H1 (cell line): ENCODE results near the gene EEIG1. TPM values are rescaled to one million over a fixed set of nuclear protein-coding genes. Genes with fewer than 3 reads are reported as not detected.

Experiments
- CTCF ChIA-PET: fragments of 300-600 bp; sonication (Branson Sonifier 250); formaldehyde crosslinking; loops from one replicate; lab custom pipeline; 2021; ENCODE audit not compliant: partially characterized antibody; lab: Charles Lee
- POLR2A ChIA-PET: fragments of 300-600 bp; sonication (Branson Sonifier 250); formaldehyde crosslinking; loops from one replicate; lab custom pipeline; 2021; ENCODE audit warnings: inconsistent platforms; ENCODE audit not compliant: partially characterized antibody; lab: Charles Lee
- DNase-seq, 2 experiments: peaks; one replicate each; pipeline versions ENCODE4 v3.0.0 to v3.0.0-alpha.2; 2010 to 2022; ENCODE audit warnings: low spot score in 2 of 2, low read depth in 1 of 2, mixed read lengths in 1 of 2
- FAIRE-seq: peaks from 2 replicates; lab custom pipeline; 2011; peaks lifted over from hg19 to GRCh38; lab: Jason Lieb, UNC
- H2AFZ ChIP-seq: 2 replicates; pipeline ENCODE4 v1.8.1; 2012; ENCODE audit warnings: low read length, inconsistent platforms
- H2AK5ac ChIP-seq: 2 replicates; pipeline ENCODE4 v1.6.1; 2013; ENCODE audit warnings: low read depth, low read length
- H2BK120ac ChIP-seq: replicated peaks from 2 replicates; pipeline ENCODE3; 2013; ENCODE audit warnings: low read depth, low read length, inconsistent platforms
- H2BK12ac ChIP-seq: 2 replicates; pipeline ENCODE4 v1.6.1; 2013; ENCODE audit warnings: low read depth, low read length
- H2BK15ac ChIP-seq: 2 replicates; pipeline ENCODE4 v1.6.1; 2013; ENCODE audit warnings: low read length
- H2BK20ac ChIP-seq: 2 replicates; pipeline ENCODE4 v1.6.1; 2013; ENCODE audit warnings: low read length
- H2BK5ac ChIP-seq: 2 replicates; pipeline ENCODE4 v1.6.1; 2013; ENCODE audit warnings: low read depth, low read length
- H3K14ac ChIP-seq: 2 replicates; pipeline ENCODE4 v1.6.1; 2013; ENCODE audit warnings: inconsistent platforms; ENCODE audit not compliant: insufficient read length
- H3K18ac ChIP-seq: 2 replicates; pipeline ENCODE4 v1.6.1; 2013; ENCODE audit warnings: low read length; ENCODE audit errors: extremely low read depth
- H3K23ac ChIP-seq: 2 replicates; pipeline ENCODE4 v1.6.1; 2013; ENCODE audit warnings: inconsistent platforms; ENCODE audit not compliant: insufficient read length
- H3K23me2 ChIP-seq: 2 replicates; pipeline ENCODE4 v1.6.1; 2013; ENCODE audit warnings: low read depth, low read length
- H3K27ac ChIP-seq: 2 replicates; pipeline ENCODE4 v1.6.1; 2011; ENCODE audit warnings: low read depth, low read length, inconsistent platforms
- H3K27me3 ChIP-seq, 4 experiments: replicated peaks in 1 of 4; 1 replicate in 1 of 4; 2 replicates in 3 of 4; pipeline versions ENCODE4 v1.6.1 to v1.8.1; 2011 to 2013; ENCODE audit warnings: low read length in 3 of 4, mild to moderate bottlenecking in 3 of 4, inconsistent platforms in 2 of 4, mixed read lengths in 2 of 4, moderate library complexity in 1 of 4; ENCODE audit not compliant: control insufficient read depth in 3 of 4, insufficient read depth in 3 of 4; ENCODE audit errors: extremely low read depth in 1 of 4
- H3K36me3 ChIP-seq, 4 experiments: 2 replicates each; pipeline versions ENCODE4 v1.6.1 to v1.8.1; 2011 to 2013; ENCODE audit warnings: mild to moderate bottlenecking in 4 of 4, low read length in 3 of 4, moderate library complexity in 2 of 4, control low read depth in 1 of 4, inconsistent platforms in 1 of 4; ENCODE audit not compliant: insufficient read depth in 4 of 4, control insufficient read depth in 2 of 4
- H3K4ac ChIP-seq: replicated peaks from 2 replicates; pipeline ENCODE3; 2013; ENCODE audit warnings: low read length, low read depth, mixed read lengths, inconsistent platforms; ENCODE audit not compliant: insufficient read length
- H3K4me1 ChIP-seq, 4 experiments: replicated peaks in 1 of 4; 1 replicate in 1 of 4; 2 replicates in 3 of 4; pipeline versions ENCODE4 v1.6.1 to v1.8.1; 2011 to 2013; ENCODE audit warnings: low read length in 3 of 4, inconsistent platforms in 2 of 4, mixed read lengths in 1 of 4; ENCODE audit not compliant: insufficient read depth in 4 of 4, control insufficient read depth in 3 of 4
- H3K4me2 ChIP-seq, 2 experiments: 2 replicates each; pipeline versions ENCODE4 v1.6.1 to v1.8.1; 2011 to 2013; ENCODE audit warnings: low read depth in 2 of 2, low read length in 2 of 2, control low read depth in 1 of 2, inconsistent platforms in 1 of 2, mild to moderate bottlenecking in 1 of 2; ENCODE audit not compliant: insufficient read depth in 1 of 2
- H3K4me3 ChIP-seq, 4 experiments: fragments of 200-600, 300-600 bp in 1 of 4; sonication (generic), shearing (Covaris generic), sonication (Bioruptor Twin) in 1 of 4; 2 replicates each; pipeline versions ENCODE4 v1.5.1 to v1.8.1; 2011 to 2016; ENCODE audit warnings: low read length in 4 of 4, low read depth in 3 of 4, control low read depth in 2 of 4, inconsistent platforms in 2 of 4, mild to moderate bottlenecking in 2 of 4, mixed read lengths in 1 of 4, moderate library complexity in 1 of 4; ENCODE audit not compliant: insufficient read depth in 2 of 4; ENCODE audit errors: extremely low read depth in 1 of 4
- H3K56ac ChIP-seq: replicated peaks from 2 replicates; pipeline ENCODE3; 2013; ENCODE audit warnings: low read depth, mild to moderate bottlenecking, mixed read lengths, low read length, inconsistent platforms; ENCODE audit not compliant: insufficient read length
- H3K79me1 ChIP-seq: 2 replicates; pipeline ENCODE4 v1.6.1; 2013; ENCODE audit warnings: low read depth, low read length, control low read depth
- H3K79me2 ChIP-seq, 2 experiments: 2 replicates each; pipeline versions ENCODE4 v1.6.1 to v1.8.1; 2012 to 2013; ENCODE audit warnings: low read length in 2 of 2, mild to moderate bottlenecking in 2 of 2, inconsistent platforms in 1 of 2; ENCODE audit not compliant: insufficient read depth in 2 of 2, control insufficient read depth in 1 of 2
- H3K9ac ChIP-seq, 4 experiments: replicated peaks in 1 of 4; 1 replicate in 1 of 4; 2 replicates in 3 of 4; pipeline versions ENCODE4 v1.6.1 to v1.8.1; 2011 to 2013; ENCODE audit warnings: low read depth in 3 of 4, low read length in 3 of 4, control low read depth in 2 of 4, mild to moderate bottlenecking in 2 of 4, moderate library complexity in 2 of 4, inconsistent platforms in 1 of 4; ENCODE audit errors: extremely low read depth in 1 of 4
- H3K9me3 ChIP-seq, 2 experiments: 2 replicates each; pipeline versions ENCODE4 v1.6.1 to v1.8.1; 2012 to 2013; ENCODE audit warnings: mild to moderate bottlenecking in 2 of 2, moderate library complexity in 2 of 2, control low read depth in 1 of 2, inconsistent platforms in 1 of 2, low read depth in 1 of 2, low read length in 1 of 2, mixed read lengths in 1 of 2; ENCODE audit not compliant: insufficient read depth in 2 of 2
- H4K20me1 ChIP-seq, 2 experiments: replicated peaks in 1 of 2; 2 replicates each; pipeline versions ENCODE3 to v1.8.1; 2011 to 2013; ENCODE audit warnings: inconsistent platforms in 2 of 2, low read length in 2 of 2, mild to moderate bottlenecking in 1 of 2; ENCODE audit not compliant: insufficient read depth in 2 of 2, control insufficient read depth in 1 of 2
- H4K5ac ChIP-seq: 2 replicates; pipeline ENCODE4 v1.6.1; 2013; ENCODE audit warnings: low read length, low read depth, mixed read lengths, inconsistent platforms; ENCODE audit not compliant: insufficient read length
- H4K8ac ChIP-seq: 2 replicates; pipeline ENCODE4 v1.8.0; 2013; ENCODE audit warnings: mild to moderate bottlenecking, moderate library complexity, low read length, inconsistent platforms; ENCODE audit not compliant: insufficient read depth; ENCODE audit errors: extremely low read depth
- H4K91ac ChIP-seq: replicated peaks from 2 replicates; pipeline ENCODE3; 2013; ENCODE audit warnings: low read length, mixed read lengths, inconsistent platforms; ENCODE audit not compliant: insufficient read length
- BRCA1 ChIP-seq: IDR thresholded peaks from 2 replicates; pipeline ENCODE4 v1.6.1; 2012; ENCODE audit warnings: low read depth, low read length, improper control_type of control experiment
- RFX5 ChIP-seq: IDR thresholded peaks from 2 replicates; pipeline ENCODE4 v1.6.1; 2011; ENCODE audit warnings: low read depth, low read length, improper control_type of control experiment, borderline replicate concordance
- RNF2 ChIP-seq: fragments of 200-900, 300-1000 bp; sonication (generic); IDR thresholded peaks from 2 replicates; pipeline ENCODE4 v1.7.1; 2016; ENCODE audit warnings: borderline replicate concordance, low read depth, mild to moderate bottlenecking, antibody characterized with exemption, low read length; ENCODE audit not compliant: poor library complexity, severe bottlenecking; ENCODE audit errors: missing control alignments
- WGBS, 2 experiments: shearing (Covaris generic) in 1 of 2; methylation state at CpG; one replicate each; pipeline versions ENCODE4 v1.1.6 to v1.1.7; 2013 to 2015; ENCODE audit warnings: low lambda C conversion rate in 2 of 2, mixed read lengths in 2 of 2, inconsistent platforms in 1 of 2, low coverage in 1 of 2, missing lambda C conversion rate in 1 of 2; ENCODE audit not compliant: insufficient replicate concordance in 2 of 2, insufficient coverage in 1 of 2, insufficient read length in 1 of 2; ENCODE audit errors: extremely low coverage in 1 of 2, missing lambda C conversion rate in 1 of 2; 5-methylcytosine and 5-hydroxymethylcytosine counted together
- polyA plus RNA-seq, 7 experiments: library from polyadenylated mRNA; depleted of rRNA in 3 of 7; stranded (reverse) in 5 of 7; unstranded in 2 of 7; fragments of >200 nt in 5 of 7; fragments of 200-250 nt in 2 of 7; gene quantifications; 1 replicate in 5 of 7; 2 replicates in 1 of 7; 4 replicates in 1 of 7; pipeline versions ENCODE4 v1.2.1 to v1.2.3, GENCODE V29; 2011 to 2013; ENCODE audit warnings: missing spikeins in 2 of 7, mixed read lengths in 2 of 7
- total RNA-seq: library from RNA; stranded (reverse); fragmentation: NEBNext Ultra II Directional; extraction: Animal tissue kit (Norgen Biotek cat#: 25700); gene quantifications from 2 replicates; pipeline ENCODE4 v1.2.1, GENCODE V29; 2021

Gene EEIG1
- total and polyA plus RNA-seq, 2 of the 8 experiments (the other 6 are each of a cell fraction or from before 2014, with no cell fraction given) = 29.8 to 50.8 TPM

DNA sequence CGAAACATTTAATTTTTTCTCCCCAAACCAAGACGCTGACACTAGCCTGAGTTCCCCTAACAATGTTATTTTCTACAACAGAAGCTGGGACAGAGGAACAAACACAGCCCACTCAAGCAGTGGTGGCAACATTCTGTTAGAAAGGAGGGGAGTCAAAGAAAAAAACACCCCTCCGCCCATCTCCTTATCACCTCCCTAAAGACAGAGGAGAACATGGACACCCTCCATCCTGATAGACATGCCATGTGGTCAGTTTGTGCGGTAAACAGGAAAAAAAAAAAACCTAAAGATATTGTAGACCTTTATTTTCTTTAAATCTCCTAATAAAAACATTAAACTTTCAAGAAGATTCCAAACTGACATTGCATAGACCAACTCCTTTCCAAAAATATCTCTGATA is 40.2 kb downstream of the EEIG1 start:
- Histone ChIP-seq H3K9ac (no peak overlapping the region), H3K4me2 (no peak overlapping the region), H4K20me1 (peaks cover 2 to 27% of the 10 kb centered on the region in 2 experiments), H2AK5ac (no peak overlapping the region), H3K79me2 (peaks cover 0 to 15% of the 10 kb centered on the region in 2 experiments; a peak in 1 of 4 replicates)
- TF ChIP-seq RFX5 = no peak
- TF ChIP-seq BRCA1 = no peak
- TF ChIP-seq RNF2 = no peak
- TF ChIP-seq, all 59 proteins: peak for 0
- no peak overlapping the region for H2AFZ ChIP-seq
- 91% methylated on average over 4 of the region's 4 CpGs; no CpG with 5 or more reads in 1 of the 2 experiments for WGBS, 2 experiments
- H3K27ac ChIP-seq = no peak overlapping the region
- no peak overlapping the region for H3K4me3 ChIP-seq
- CTCF ChIA-PET = interaction anchor here (0.8 to 35.5 kb wide), 10 partner anchors 9 to 177 kb away, joined by 3 to 825 read pairs (median 17); partner anchors contain the start of gene PIP5KL1
- no peak overlapping the region for H2BK12ac ChIP-seq
- DNase-seq (no peak), FAIRE-seq (no peak)
- H3K23ac ChIP-seq = no peak overlapping the region
- no peak overlapping the region for H2BK5ac ChIP-seq
- no peaks in the 10 kb centered on the region for H3K27me3 ChIP-seq
- POLR2A ChIA-PET = interaction anchor here (1.0 to 1.5 kb wide), 3 partner anchors 12 to 94 kb away, joined by 3 to 7 read pairs (median 3); no protein-coding TSS in a partner anchor
- H4K91ac ChIP-seq = no peak overlapping the region
- H3K56ac ChIP-seq = no peak overlapping the region
- no peak overlapping the region for H3K18ac ChIP-seq
- H3K9me3 ChIP-seq = no peaks in the 10 kb centered on the region
- peaks cover 13% of the 10 kb centered on the region; the same call in 1 of the 2 replicates for H3K23me2 ChIP-seq
- H3K36me3 ChIP-seq = peaks cover 7 to 18% (median 14%) of the 10 kb centered on the region in 4 experiments
- no peak overlapping the region for H4K5ac ChIP-seq
- H2BK20ac ChIP-seq = no peak overlapping the region
- H3K14ac ChIP-seq = no peak overlapping the region
- H3K4ac ChIP-seq = no peak overlapping the region
- H4K8ac ChIP-seq = no peak overlapping the region
- peaks cover 0 to 27% (median 16%) of the 10 kb centered on the region in 4 experiments; a peak in 6 of 7 replicates for H3K4me1 ChIP-seq
- H2BK120ac ChIP-seq = no peak overlapping the region
- peaks cover 9% of the 10 kb centered on the region for H3K79me1 ChIP-seq
- H2BK15ac ChIP-seq = no peak overlapping the region
